CD4-positive, alpha-beta T cell treated with Interleukin-6 for 4 hours (primary cell): ENCODE data around the gene MAP4K2.
A peak's percentile ranks its signal among the peaks of the same experiment; 100 is the strongest.

ENCODE experiments used
- DNase-seq: peaks from one replicate; pipeline ENCODE4 v3.0.0-alpha.2; 2020; ENCODE audit warnings: mixed read lengths

The MAP4K2 gene

GRCh38 chr11:64766881-64767280, 36.1 kb downstream of the MAP4K2 start:
- no peak for DNase-seq

DNA sequence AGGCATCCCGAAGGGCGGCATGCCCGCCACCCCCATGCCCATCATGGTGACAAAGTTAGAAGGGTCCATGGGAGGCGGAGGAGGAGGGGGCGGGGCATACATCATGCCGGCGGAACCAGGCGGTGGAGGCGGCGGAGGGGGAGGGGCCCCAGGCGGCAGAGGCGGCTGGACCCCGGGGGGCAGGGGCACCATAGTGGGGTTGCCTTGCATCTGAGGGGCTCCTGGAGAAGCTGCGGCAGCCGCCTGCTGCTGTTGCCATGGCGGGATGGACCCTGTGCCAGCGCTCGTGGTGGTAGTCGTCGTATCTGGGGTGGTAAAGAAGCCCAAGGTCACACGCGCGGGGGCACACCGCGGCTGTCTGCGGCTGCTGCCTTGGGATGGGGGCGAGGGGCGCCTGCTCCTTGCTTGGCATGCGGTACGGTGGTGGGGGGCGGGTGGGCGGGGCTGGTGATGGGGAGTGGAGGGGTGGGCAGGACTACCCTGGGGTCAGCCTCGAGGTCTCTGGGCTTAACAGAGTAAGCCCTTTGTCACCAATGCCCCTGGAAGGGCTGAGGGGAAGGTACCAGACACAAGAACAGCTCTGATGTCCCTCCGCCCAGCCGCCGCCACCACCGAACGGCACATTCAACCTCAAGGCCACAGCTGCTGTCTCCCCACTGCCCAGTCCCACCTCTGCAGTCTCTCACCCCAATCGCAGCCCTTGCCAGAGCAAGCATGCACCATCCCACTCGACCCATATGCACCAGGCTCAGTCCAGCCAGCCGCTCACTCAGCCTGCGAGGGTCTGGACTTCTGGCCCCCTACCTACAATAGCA, 37.0 kb downstream of the MAP4K2 start:
- no peak for DNase-seq

DNA sequence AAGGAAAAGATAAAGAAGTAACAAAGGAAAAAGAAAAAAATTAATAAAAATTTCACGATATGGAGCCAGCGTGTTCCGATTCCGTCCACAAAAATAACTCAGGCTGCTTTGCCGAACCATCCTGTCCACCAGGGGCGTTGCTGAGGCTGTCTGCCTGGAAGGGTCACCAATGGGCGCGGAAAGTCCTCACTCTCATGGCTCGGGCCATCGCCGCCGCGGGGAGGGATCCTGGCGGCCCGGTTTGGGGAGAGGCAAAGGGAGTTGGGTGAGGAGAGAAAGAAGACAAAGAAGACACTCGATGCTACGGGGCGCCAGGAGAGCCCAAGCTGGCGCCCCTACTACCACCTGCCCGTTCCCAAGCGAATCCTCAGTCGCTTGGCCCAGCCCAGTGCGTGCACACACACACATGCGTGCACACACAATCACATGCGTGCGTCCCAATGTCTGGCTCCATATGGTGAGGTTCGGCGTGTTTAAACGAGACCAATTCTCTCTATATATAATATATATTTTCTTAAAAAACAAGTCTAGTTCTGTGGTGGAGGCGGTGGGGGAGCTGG, 37.6 kb downstream of the MAP4K2 start:
- no peak for DNase-seq

- DNase-seq = no peak
These were observed 38.3 kb downstream of the MAP4K2 start for GRCh38 chr11:64764753-64765152.

GRCh38 chr11:64764040-64764611, 38.9 kb downstream of the MAP4K2 start:
- peak; percentile 67 for DNase-seq

DNA sequence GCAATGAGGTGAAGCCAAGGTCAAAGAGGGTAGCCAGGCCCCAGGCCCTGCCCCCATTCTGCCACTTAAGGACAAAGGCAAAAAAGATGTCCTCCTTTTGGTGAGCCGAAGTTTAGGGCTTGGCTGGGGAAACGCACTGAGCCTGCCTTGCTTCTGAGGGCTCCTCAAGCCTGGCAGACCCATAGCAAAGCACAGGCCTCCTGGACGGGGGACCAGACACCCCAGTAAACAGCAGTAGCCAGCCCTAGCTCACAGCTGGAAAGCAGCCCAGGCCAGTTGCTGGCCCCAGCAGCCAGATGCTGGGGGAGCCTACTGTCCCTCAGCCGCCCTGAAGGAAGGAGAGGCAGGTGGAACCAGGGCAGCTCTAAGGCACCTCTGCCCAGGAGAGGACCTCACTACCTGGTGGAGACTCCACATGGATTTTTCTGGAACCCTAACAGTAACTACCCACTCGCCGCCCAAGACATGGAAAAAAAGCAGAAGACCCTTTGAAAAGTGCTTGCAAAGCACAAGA, 39.4 kb downstream of the MAP4K2 start:
- DNase-seq = peak; percentile 15

DNA sequence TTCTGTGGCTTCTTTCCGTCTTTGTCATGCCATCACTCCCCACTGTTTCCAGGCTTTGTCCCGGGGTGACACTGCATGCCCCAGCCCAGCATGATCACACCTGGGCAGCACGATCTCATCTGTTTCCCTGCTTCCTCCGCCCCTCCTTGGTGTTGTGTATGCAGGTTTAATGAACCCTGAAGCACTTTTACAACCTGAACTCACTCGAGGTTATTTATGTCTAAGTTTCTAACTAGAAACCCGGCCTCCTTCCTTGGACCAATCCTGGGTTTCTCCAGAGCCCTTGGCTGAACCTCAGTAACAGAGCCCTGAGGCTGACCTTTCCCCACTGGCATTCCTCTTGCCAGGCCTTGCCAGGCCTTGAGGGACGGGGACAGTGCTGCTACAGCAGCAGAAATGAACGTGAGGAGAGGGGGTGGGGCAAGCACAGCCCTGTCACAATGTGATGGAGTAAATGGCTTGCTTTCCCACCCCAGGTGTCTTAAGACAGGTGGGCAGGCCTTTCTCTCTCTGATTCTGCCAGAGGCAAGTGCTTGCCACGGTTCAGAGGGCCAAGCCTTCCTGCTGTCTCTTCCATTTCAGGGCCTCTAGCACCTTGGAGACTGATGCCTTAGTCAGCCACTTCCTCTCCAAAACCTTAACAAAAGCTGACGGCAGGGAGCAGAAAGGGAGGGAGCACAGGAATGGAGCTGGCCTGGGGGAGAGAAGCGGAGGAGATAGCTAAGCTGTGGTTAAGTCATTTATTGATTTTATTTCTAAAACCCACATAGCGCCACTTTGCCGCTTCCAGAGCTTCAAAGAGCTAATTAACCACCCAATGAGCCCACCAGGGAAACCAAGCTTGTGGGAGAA, 40.1 kb downstream of the MAP4K2 start:
- peak; percentile 53 for DNase-seq

GRCh38 chr11:64762277-64762673, 40.7 kb downstream of the MAP4K2 start:
- DNase-seq = no peak

- peak; percentile 15 for DNase-seq
These were observed 42.1 kb downstream of the MAP4K2 start for GRCh38 chr11:64760759-64761420.

DNA sequence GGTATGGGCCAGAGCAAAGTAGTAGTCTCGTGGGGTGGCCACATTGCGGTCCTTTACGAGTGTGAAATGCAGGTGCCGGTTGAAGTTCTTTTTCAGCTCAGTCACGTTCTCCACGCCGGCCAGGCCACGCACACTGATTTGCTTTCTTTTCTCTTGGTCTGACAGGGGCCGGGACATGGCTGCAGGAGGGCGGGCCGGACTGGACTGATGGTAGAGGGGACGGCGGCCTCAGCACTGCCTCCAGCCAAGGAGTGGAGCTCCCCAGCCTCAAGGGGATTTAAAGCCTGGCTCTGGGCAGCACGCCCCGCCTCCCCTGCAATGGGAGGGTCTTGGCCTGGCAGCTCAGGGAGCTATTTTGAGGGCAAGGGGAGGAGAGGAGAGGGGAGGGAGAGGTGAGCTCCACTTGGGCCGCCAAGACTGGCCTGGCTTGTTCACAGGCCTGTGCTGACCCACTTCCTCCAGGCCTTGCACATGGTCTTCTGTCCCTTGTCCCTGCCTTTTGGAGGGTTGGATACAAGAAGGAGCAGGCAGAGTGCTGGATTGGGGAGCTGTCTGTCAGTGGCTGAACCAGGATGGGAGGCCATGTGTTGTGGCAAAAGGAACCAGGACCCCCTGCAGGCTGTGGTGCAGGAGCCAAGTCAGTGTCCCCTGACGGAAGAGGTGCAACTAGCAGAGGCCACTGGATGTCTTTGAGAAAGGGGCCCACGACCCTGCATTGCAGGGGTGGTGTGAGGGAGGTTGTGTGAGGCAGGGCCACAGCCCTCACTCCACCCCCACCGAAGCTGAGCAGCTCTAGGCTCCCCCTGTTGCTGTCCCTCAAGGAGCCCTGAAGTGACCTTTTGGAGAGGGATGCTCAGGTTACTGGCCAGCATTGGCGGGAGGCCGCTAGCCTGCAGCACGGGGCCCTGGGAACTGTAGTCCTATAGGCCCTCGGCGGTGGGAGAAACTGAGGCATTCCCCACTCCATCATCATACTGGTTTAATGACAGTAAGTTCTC, 43.0 kb downstream of the MAP4K2 start, which contains the start of gene PYGM:
TSS of gene PYGM (minus strand) at position 253 of the 998 bp plus-strand sequence. CDS start at position 177, 76 bp downstream.
- no peak for DNase-seq

GRCh38 chr11:64759131-64759721, 43.8 kb downstream of the MAP4K2 start:
- no peak for DNase-seq

- no peak for DNase-seq
These were observed 44.5 kb downstream of the MAP4K2 start for GRCh38 chr11:64758330-64759079.

DNA sequence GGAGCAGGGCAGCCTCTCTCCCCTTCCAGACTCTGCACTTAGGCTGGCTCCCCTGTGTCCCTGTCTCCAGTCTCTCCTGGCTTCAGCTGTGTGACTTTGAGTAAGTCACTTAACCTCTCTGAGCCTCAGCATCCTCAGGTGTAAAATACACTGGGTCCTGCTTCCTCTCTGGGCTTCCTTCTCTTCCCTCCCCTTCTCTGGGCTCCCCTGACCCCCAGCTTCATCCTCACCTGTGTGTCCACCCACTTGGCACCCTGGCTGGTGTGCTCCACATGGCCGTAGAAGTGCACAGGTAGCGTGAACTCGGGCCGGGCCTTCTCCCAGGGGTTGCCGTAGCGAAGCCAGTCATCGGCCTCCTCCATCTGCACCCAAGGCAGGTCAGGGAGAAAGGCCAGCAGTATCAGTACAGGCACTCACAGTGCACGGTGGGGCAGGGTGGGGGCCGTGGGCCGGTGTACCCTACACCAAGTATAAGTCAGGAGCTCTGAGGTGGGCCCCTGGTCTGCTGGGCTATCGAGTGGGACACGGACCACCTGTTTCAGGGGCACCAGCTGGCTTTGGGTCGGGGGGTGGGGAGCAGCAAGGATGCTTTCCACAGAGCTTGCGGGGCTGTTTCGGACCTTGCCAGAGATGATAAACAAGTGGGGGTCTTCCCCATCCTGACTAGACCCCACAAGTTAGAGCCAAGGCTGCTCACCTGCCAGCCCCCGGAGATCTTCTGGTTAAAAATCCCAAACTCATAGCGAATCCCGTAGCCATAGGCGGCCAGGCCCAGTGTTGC, 45.3 kb downstream of the MAP4K2 start:
- no peak for DNase-seq

DNA sequence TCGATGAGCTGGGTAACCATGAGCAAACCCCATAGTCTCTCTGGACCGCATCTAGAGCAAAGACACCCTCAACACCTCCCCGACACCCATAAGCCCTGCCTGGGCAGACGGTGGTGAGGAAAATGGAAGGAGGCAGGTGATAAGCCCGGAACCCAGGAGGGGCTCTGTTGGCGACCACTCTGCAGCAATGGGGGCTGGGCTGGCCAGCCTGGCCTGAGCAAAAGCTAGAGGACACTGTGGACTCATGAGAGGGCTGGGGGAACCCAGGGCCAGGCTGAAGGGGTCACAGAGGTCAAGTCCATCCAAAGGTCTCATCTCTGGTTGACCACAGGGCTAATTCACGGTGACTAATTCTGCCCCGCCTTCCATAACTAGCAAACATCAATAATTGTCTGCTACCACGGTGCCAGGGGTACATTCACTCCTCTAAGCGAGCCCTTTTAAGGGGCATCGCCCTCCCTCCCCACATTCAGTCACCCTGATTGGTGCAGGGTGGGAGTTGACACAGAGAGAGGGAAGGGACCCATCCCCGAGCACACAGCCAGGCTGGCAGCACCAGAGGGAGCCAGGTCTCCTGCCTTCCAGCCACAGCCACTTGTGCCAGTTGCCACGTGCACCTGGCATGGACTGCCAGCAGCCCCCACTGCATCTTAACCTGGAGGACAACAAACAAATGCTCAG, 47.2 kb downstream of the MAP4K2 start:
- no peak for DNase-seq

DNA sequence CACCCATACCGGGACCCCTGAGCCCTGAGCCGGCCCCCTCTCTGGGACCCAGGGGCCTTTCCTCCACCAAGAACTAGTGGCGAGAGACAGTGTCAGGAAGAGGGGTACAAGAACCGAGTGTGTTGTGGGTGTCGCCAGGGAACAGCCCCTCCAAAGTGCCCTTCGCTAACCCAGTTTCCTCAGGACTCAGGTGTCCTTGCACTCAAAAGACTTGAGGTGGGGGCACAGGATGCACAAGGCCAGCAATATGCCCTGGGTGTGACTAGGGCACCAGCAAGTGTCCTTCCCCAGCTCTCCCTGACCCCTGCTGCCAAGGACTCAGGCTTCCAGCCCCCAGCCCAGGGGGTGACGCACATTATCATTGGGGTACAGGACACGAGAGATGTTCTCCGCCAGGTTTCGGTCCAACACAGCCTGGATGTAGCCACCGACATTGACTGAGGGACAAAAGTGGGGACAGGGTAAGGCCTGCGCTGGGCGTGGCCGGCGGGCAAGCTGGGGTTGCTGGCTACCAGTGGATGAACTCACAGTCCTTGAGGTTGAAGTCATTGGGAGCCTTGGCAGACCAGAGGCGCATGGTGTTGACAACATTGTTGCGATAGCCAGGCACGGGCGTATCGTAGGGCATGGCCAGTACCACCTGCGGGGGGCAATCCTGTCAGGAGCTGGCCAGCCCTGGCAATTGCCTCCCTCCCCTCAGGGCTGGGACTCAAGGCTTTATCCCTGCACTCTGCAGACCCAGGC, 47.9 kb downstream of the MAP4K2 start:
- DNase-seq = no peak

GRCh38 chr11:64754124-64754918, 48.7 kb downstream of the MAP4K2 start:
- DNase-seq = no peak
